H1 (cell line): Measurements from ENCODE around the gene TBC1D9B. TPM values are rescaled to one million over a fixed set of nuclear protein-coding genes. Genes with fewer than 3 reads are reported as not detected.

Experiments used
- ASH2L ChIP-seq: fragments of 200-600, 300-600 bp; sonication (generic); IDR thresholded peaks from one replicate; pipeline ENCODE4 v1.7.1; 2017; ENCODE audit warnings: low read length
- EGR1 ChIP-seq: IDR thresholded peaks from 2 replicates; pipeline ENCODE4 v1.6.1; 2011; ENCODE audit warnings: low read depth, low read length, borderline replicate concordance
- KDM1A ChIP-seq: fragments of 200-600, 300-600 bp; sonication (generic); IDR thresholded peaks from 2 replicates; pipeline ENCODE4 v1.7.1; 2016; ENCODE audit warnings: mild to moderate bottlenecking, low read length, borderline replicate concordance
- RNF2 ChIP-seq: fragments of 200-900, 300-1000 bp; sonication (generic); IDR thresholded peaks from 2 replicates; pipeline ENCODE4 v1.7.1; 2016; ENCODE audit warnings: borderline replicate concordance, low read depth, mild to moderate bottlenecking, antibody characterized with exemption, low read length; ENCODE audit not compliant: poor library complexity, severe bottlenecking; ENCODE audit errors: missing control alignments
- TAF1 ChIP-seq: IDR thresholded peaks from 2 replicates; pipeline ENCODE4 v1.6.1; 2011; ENCODE audit warnings: mild to moderate bottlenecking, low read depth, low read length
- polyA plus RNA-seq, 7 experiments: library from polyadenylated mRNA; depleted of rRNA in 3 of 7; stranded (reverse) in 5 of 7; unstranded in 2 of 7; fragments of >200 nt in 5 of 7; fragments of 200-250 nt in 2 of 7; gene quantifications; 1 replicate in 5 of 7; 2 replicates in 1 of 7; 4 replicates in 1 of 7; pipeline versions ENCODE4 v1.2.1 to v1.2.3, GENCODE V29; 2011 to 2013; ENCODE audit warnings: missing spikeins in 2 of 7, mixed read lengths in 2 of 7
- small RNA-seq: library from polyadenylated mRNA; stranded (forward); fragments of <200 nt; extraction: miRNeasy Mini kit (QIAGEN cat#:217004); gene quantifications from one replicate; pipeline ENCODE3, GENCODE V24; 2013; ENCODE audit not compliant: insufficient read depth
- total RNA-seq: library from RNA; stranded (reverse); fragmentation: NEBNext Ultra II Directional; extraction: Animal tissue kit (Norgen Biotek cat#: 25700); gene quantifications from 2 replicates; pipeline ENCODE4 v1.2.1, GENCODE V29; 2021

Gene TBC1D9B
- total and polyA plus RNA-seq, 2 of the 8 experiments (the other 6 are each of a cell fraction or from before 2014, with no cell fraction given): 33.6 to 57.1 TPM

GRCh38 chr5:179812135-179812825 is 95.4 kb downstream of the TBC1D9B start (continued):
- no peak for TF ChIP-seq TAF1
- TF ChIP-seq ASH2L: no peak
- no peak for TF ChIP-seq RNF2
- TF ChIP-seq EGR1: no peak
- no peak for TF ChIP-seq KDM1A

Small RNA genes within 50 kb of the gene (small RNA-seq; reads per million reads assigned to genes)
- not detected for gene RF00019

Other genes starting within 250 kb of the TBC1D9B start
- gene CBY3, start 226.9 kb downstream of the TBC1D9B start, total RNA-seq: 0.39 and 1.4 TPM in 2 replicates
- 0.38 and 0.39 TPM in 2 replicates for gene CBY3, start 226.9 kb downstream of the TBC1D9B start, polyA plus RNA-seq (2011; rRNA removed)
- 659 and 691 TPM in 2 replicates for gene CANX, start 208.9 kb downstream of the TBC1D9B start, total RNA-seq
- gene CANX, start 208.9 kb downstream of the TBC1D9B start, polyA plus RNA-seq (2011; rRNA removed): 128 and 136 TPM in 2 replicates
- 41.9 and 45.6 TPM in 2 replicates for gene MAML1, start 175.1 kb downstream of the TBC1D9B start, total RNA-seq
- gene MAML1, start 175.1 kb downstream of the TBC1D9B start, polyA plus RNA-seq (2011; rRNA removed): 17.1 and 21.8 TPM in 2 replicates
- gene LTC4S, start 113.9 kb downstream of the TBC1D9B start, total RNA-seq: 1.1 and 2.2 TPM in 2 replicates
- gene LTC4S, start 113.9 kb downstream of the TBC1D9B start, polyA plus RNA-seq (2011; rRNA removed): 3.7 and 3.8 TPM in 2 replicates
- 112 and 116 TPM in 2 replicates for gene MGAT4B, start 101.0 kb downstream of the TBC1D9B start, total RNA-seq
- gene MGAT4B, start 101.0 kb downstream of the TBC1D9B start, polyA plus RNA-seq (2011; rRNA removed): 128 and 182 TPM in 2 replicates
- gene SQSTM1, start 87.0 kb downstream of the TBC1D9B start, total RNA-seq: 98.6 and 110 TPM in 2 replicates
- 70.6 and 78.6 TPM in 2 replicates for gene SQSTM1, start 87.0 kb downstream of the TBC1D9B start, polyA plus RNA-seq (2011; rRNA removed)
- 22.2 and 29.6 TPM in 2 replicates for gene MRNIP, start 49.1 kb downstream of the TBC1D9B start, total RNA-seq
- 29.6 and 42.5 TPM in 2 replicates for gene MRNIP, start 49.1 kb downstream of the TBC1D9B start, polyA plus RNA-seq (2011; rRNA removed)
- gene RNF130, start 163.9 kb upstream of the TBC1D9B start, total RNA-seq: 63.1 and 65.1 TPM in 2 replicates
- 65.4 and 70.0 TPM in 2 replicates for gene RNF130, start 163.9 kb upstream of the TBC1D9B start, polyA plus RNA-seq (2011; rRNA removed)